Measurements from ENCODE around the gene LIPJ. TPM values are rescaled to one million over a fixed set of nuclear protein-coding genes. Genes with fewer than 3 reads are reported as not detected.

LIPJ gene
- polyA plus RNA-seq, 1 donor from 2014 or later = 0.15 TPM

DNA sequence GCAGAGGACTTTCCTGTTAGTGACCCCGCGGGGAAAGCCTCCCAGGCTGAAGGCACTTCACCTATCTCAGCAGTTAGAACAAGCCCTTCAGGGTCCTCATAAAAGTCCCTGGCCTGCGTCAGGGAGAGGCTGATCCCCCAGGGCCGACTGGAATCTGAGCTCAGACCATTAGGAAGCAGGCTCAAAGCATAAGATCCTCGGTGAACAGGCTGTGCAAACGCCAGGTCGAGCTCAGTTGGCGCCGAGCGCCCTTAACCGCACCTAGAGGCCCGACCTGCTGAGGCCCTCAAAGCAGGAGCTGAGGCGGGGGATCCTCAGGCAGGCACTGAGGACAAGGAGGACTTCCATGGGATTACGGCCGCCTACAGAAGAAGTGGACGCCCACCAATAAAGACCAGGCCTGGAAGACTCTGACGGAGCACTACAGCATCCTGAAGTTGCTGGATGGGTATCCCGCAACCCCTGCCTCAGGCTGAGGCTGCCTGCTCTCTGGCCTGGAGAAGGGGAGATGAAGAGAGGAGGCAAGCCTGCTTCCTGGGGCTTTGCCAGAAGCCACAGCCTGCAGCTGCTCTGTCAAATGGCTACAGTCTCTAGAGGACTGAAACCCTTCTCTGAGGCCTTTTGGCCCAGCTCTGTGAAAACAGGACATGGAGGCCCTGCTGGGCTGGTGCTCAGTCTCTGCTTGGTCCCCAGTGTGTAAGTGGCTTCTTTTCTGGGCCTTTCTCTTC is 29.9 kb downstream of the LIPJ start:
- H4K20me1 ChIP-seq (ENCODE audit: insufficient read depth) = no peaks in the 10 kb centered on the region
- no peak overlapping the region for H3K27ac ChIP-seq (ENCODE audit: low read length)
- no peaks in the 10 kb centered on the region for H3K27me3 ChIP-seq (ENCODE audit: insufficient read depth, low read depth, low read length)
- no peaks in the 10 kb centered on the region for H3F3A ChIP-seq (ENCODE audit: insufficient read depth, low read length, poor library complexity, severe bottlenecking)
- no peak overlapping the region for H3K4me3 ChIP-seq (ENCODE audit: low read length)
- no peak for TF ChIP-seq EZH2 (IDR thresholded peaks at IDR 0.05; ENCODE audit: borderline replicate concordance, insufficient read depth, low read length, poor library complexity, severe bottlenecking)
- TF ChIP-seq EP300 (conservative IDR thresholded peaks at IDR 0.05; ENCODE audit: poor library complexity, severe bottlenecking) = no peak
- no peak overlapping the region for H3K4me2 ChIP-seq (ENCODE audit: low read length)
- no peaks in the 10 kb centered on the region for H3K9me2 ChIP-seq (ENCODE audit: insufficient read depth, low read length)
- H3K9me3 ChIP-seq (ENCODE audit: low read length) = no peaks in the 10 kb centered on the region
- H3K36me3 ChIP-seq (ENCODE audit: insufficient read depth, low read length) = no peaks in the 10 kb centered on the region
- H2AFZ ChIP-seq (ENCODE audit: low read depth, low read length) = no peak overlapping the region
- no peaks in the 10 kb centered on the region for H3K79me2 ChIP-seq (replicated peaks; ENCODE audit: insufficient read depth, low read length)
- no peak overlapping the region for H3K9ac ChIP-seq (ENCODE audit: low read length)

DNA sequence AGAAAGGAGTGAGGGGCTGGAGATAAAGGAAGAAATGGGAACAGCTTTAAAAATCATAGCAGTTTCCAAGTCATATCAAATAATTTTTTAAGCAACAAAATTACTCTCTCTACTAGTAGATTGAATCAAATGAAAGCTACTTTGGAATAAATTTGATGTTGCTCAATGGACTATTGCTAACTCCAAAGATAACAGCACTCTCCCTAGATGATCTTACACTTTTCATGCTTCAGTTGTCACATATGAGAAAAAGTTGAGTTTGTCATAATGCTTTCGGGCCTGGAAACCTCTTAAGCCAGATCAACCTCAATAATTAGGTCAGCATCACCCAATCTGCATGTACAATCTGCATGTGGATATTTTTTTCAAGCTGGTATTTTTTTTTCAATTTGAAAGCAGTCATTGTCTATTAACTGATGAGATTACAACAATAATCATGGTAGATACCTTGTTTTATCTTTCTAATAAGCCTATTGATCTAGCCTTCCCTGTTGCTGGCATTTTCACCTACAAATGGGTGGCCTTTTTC is 31.3 kb downstream of the LIPJ start:
- Histone ChIP-seq H3K27ac (ENCODE audit: low read length) (no peak overlapping the region), H3F3A (ENCODE audit: insufficient read depth, low read length, poor library complexity, severe bottlenecking) (no peaks in the 10 kb centered on the region), H3K9me2 (ENCODE audit: insufficient read depth, low read length) (no peaks in the 10 kb centered on the region), H3K4me3 (ENCODE audit: low read length) (no peak overlapping the region), H3K9ac (ENCODE audit: low read length) (no peak overlapping the region), H3K9me3 (ENCODE audit: low read length) (no peaks in the 10 kb centered on the region), H3K4me2 (ENCODE audit: low read length) (no peak overlapping the region), H3K79me2 (replicated peaks; ENCODE audit: insufficient read depth, low read length) (no peaks in the 10 kb centered on the region), H3K36me3 (ENCODE audit: insufficient read depth, low read length) (no peaks in the 10 kb centered on the region), H2AFZ (ENCODE audit: low read depth, low read length) (no peak overlapping the region), H3K27me3 (ENCODE audit: insufficient read depth, low read depth, low read length) (no peaks in the 10 kb centered on the region), H4K20me1 (ENCODE audit: insufficient read depth) (no peaks in the 10 kb centered on the region)
- TF ChIP-seq EP300 (conservative IDR thresholded peaks at IDR 0.05; ENCODE audit: poor library complexity, severe bottlenecking) (no peak), MXI1 (conservative IDR thresholded peaks at IDR 0.05; ENCODE audit: poor library complexity, severe bottlenecking) (no peak), EZH2 (IDR thresholded peaks at IDR 0.05; ENCODE audit: borderline replicate concordance, insufficient read depth, low read length, poor library complexity, severe bottlenecking) (no peak), TAF1 (IDR thresholded peaks at IDR 0.05; ENCODE audit: low read depth) (no peak)

DNA sequence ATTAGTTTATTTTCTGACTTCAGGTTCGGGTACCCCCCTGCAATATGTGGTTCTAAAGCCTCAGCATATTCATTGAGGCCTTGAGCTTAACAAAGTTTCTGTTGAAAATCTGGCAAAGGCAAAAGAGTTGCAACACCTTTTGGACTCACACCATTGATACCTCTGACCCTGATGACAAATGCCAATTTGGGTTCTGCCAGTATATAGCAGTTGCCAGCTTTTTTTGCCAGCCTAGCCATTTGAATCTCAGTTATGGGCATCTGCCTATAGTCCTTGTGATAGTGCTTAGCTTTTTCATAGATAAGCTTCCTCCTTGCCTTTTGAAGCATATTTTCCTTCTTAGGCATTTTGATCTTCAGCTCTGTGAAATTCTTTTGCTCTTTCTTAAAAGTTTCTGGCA is 31.9 kb downstream of the LIPJ start:
- H3K4me3 ChIP-seq (ENCODE audit: low read length) = no peak overlapping the region
- no peak overlapping the region for H3K27ac ChIP-seq (ENCODE audit: low read length)
- H3K9me2 ChIP-seq (ENCODE audit: insufficient read depth, low read length) = no peaks in the 10 kb centered on the region
- no peak for TF ChIP-seq POLR2AphosphoS5 (IDR thresholded peaks at IDR 0.05)
- no peak for TF ChIP-seq SMC3 (conservative IDR thresholded peaks at IDR 0.05; ENCODE audit: poor library complexity)
- TF ChIP-seq, protein P1, sequence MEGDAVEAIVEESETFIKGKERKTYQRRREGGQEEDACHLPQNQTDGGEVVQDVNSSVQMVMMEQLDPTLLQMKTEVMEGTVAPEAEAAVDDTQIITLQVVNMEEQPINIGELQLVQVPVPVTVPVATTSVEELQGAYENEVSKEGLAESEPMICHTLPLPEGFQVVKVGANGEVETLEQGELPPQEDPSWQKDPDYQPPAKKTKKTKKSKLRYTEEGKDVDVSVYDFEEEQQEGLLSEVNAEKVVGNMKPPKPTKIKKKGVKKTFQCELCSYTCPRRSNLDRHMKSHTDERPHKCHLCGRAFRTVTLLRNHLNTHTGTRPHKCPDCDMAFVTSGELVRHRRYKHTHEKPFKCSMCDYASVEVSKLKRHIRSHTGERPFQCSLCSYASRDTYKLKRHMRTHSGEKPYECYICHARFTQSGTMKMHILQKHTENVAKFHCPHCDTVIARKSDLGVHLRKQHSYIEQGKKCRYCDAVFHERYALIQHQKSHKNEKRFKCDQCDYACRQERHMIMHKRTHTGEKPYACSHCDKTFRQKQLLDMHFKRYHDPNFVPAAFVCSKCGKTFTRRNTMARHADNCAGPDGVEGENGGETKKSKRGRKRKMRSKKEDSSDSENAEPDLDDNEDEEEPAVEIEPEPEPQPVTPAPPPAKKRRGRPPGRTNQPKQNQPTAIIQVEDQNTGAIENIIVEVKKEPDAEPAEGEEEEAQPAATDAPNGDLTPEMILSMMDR (IDR thresholded peaks at IDR 0.05; ENCODE audit: poor library complexity, severe bottlenecking) = no peak
- TF ChIP-seq EZH2 (IDR thresholded peaks at IDR 0.05; ENCODE audit: borderline replicate concordance, insufficient read depth, low read length, poor library complexity, severe bottlenecking) = no peak
- TF ChIP-seq, protein P2, sequence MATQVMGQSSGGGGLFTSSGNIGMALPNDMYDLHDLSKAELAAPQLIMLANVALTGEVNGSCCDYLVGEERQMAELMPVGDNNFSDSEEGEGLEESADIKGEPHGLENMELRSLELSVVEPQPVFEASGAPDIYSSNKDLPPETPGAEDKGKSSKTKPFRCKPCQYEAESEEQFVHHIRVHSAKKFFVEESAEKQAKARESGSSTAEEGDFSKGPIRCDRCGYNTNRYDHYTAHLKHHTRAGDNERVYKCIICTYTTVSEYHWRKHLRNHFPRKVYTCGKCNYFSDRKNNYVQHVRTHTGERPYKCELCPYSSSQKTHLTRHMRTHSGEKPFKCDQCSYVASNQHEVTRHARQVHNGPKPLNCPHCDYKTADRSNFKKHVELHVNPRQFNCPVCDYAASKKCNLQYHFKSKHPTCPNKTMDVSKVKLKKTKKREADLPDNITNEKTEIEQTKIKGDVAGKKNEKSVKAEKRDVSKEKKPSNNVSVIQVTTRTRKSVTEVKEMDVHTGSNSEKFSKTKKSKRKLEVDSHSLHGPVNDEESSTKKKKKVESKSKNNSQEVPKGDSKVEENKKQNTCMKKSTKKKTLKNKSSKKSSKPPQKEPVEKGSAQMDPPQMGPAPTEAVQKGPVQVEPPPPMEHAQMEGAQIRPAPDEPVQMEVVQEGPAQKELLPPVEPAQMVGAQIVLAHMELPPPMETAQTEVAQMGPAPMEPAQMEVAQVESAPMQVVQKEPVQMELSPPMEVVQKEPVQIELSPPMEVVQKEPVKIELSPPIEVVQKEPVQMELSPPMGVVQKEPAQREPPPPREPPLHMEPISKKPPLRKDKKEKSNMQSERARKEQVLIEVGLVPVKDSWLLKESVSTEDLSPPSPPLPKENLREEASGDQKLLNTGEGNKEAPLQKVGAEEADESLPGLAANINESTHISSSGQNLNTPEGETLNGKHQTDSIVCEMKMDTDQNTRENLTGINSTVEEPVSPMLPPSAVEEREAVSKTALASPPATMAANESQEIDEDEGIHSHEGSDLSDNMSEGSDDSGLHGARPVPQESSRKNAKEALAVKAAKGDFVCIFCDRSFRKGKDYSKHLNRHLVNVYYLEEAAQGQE (IDR thresholded peaks at IDR 0.05; ENCODE audit: borderline replicate concordance) = no peak
- no peaks in the 10 kb centered on the region for H3K79me2 ChIP-seq (replicated peaks; ENCODE audit: insufficient read depth, low read length)
- H3K9me3 ChIP-seq (ENCODE audit: low read length) = no peaks in the 10 kb centered on the region
- no peaks in the 10 kb centered on the region for H3K36me3 ChIP-seq (ENCODE audit: insufficient read depth, low read length)
- H3K9ac ChIP-seq (ENCODE audit: low read length) = no peak overlapping the region
- no peaks in the 10 kb centered on the region for H4K20me1 ChIP-seq (ENCODE audit: insufficient read depth)
- H3K4me2 ChIP-seq (ENCODE audit: low read length) = no peak overlapping the region
- no peaks in the 10 kb centered on the region for H3K27me3 ChIP-seq (ENCODE audit: insufficient read depth, low read depth, low read length)
- no peaks in the 10 kb centered on the region for H3F3A ChIP-seq (ENCODE audit: insufficient read depth, low read length, poor library complexity, severe bottlenecking)
- H2AFZ ChIP-seq (ENCODE audit: low read depth, low read length) = no peak overlapping the region

Data from neural cell (in vitro differentiated cells).